Inflammatory macrophage treated with lipopolysaccharide for 1 hour (primary cell): Measurements from ENCODE around the gene ELOVL5.
"Not testable (repeated sequence)": the region's sequence is repeated elsewhere in the genome, so short reads cannot be mapped to it uniquely, and the experiment has no call there.

ENCODE experiments used
- DNase-seq, 2 donors: peaks; one replicate each; pipeline ENCODE4 v3.0.0-alpha.2; 2020 to 2022

Gene ELOVL5

GRCh38 chr6:53348371-53349208, at the start of gene ELOVL5:
TSS of gene ELOVL5 (minus strand) at chr6:53348950. CDS start at chr6:53295699, 53,251 bp downstream.
- DNase-seq, result peak; percentile 99 to 100

- DNase-seq, result no peak
These were observed 48.5 kb upstream of the ELOVL5 start for GRCh38 chr6:53397283-53397682.

GRCh38 chr6:53395986-53396385, 47.2 kb upstream of the ELOVL5 start:
- DNase-seq, result no peak

GRCh38 chr6:53394704-53395103, 46.0 kb upstream of the ELOVL5 start:
- DNase-seq, result no peak

- DNase-seq, result no peak
These were observed 42.4 kb upstream of the ELOVL5 start for GRCh38 chr6:53391170-53391569.

- no peak for DNase-seq
These were observed 41.3 kb upstream of the ELOVL5 start for GRCh38 chr6:53390010-53390409.

GRCh38 chr6:53388615-53389014, 39.9 kb upstream of the ELOVL5 start:
- DNase-seq, result not testable (repeated sequence)

- no peak for DNase-seq
These were observed 33.7 kb upstream of the ELOVL5 start for GRCh38 chr6:53382421-53382820.

GRCh38 chr6:53378208-53378607, 29.5 kb upstream of the ELOVL5 start:
- no peak for DNase-seq

GRCh38 chr6:53377793-53378192, 29.0 kb upstream of the ELOVL5 start:
- no peak for DNase-seq

GRCh38 chr6:53377289-53377688, 28.5 kb upstream of the ELOVL5 start:
- no peak for DNase-seq

- DNase-seq, result no peak
These were observed 28.0 kb upstream of the ELOVL5 start for GRCh38 chr6:53376661-53377226.

- no peak for DNase-seq
These were observed 27.1 kb upstream of the ELOVL5 start for GRCh38 chr6:53375847-53376246.

- no peak for DNase-seq
These were observed 24.9 kb upstream of the ELOVL5 start for GRCh38 chr6:53373638-53374037.

GRCh38 chr6:53369876-53370515, 21.2 kb upstream of the ELOVL5 start:
- DNase-seq, result no peak

- no peak for DNase-seq
These were observed 20.3 kb upstream of the ELOVL5 start for GRCh38 chr6:53369051-53369450.

GRCh38 chr6:53366128-53366641, 17.4 kb upstream of the ELOVL5 start:
- DNase-seq, result no peak

- no peak for DNase-seq
These were observed 14.8 kb upstream of the ELOVL5 start for GRCh38 chr6:53363341-53364079.

- DNase-seq, result peak in 1 of 2 donors; percentile 42
These were observed 12.8 kb upstream of the ELOVL5 start for GRCh38 chr6:53361549-53362031.

- no peak for DNase-seq
These were observed 11.6 kb upstream of the ELOVL5 start for GRCh38 chr6:53360093-53360912.

GRCh38 chr6:53359843-53360092, 11.0 kb upstream of the ELOVL5 start:
- DNase-seq, result no peak
